ENCODE measurements around the gene CYP2J2. TPM values are rescaled to one million over a fixed set of nuclear protein-coding genes. Genes with fewer than 3 reads are reported as not detected.

The CYP2J2 gene
- total RNA-seq, 1 experiment from 2014 or later: 1.1 TPM

- Histone ChIP-seq H3K9ac (ENCODE audit: low read length) (no peak overlapping the region), H3K4me3 (replicated peaks in 1 of 2; ENCODE audit: low read depth in 1 of 2, low read length in 2 of 2) (no peak overlapping the region), H3K36me3 (ENCODE audit: control insufficient read depth in 1 of 2, insufficient read depth in 2 of 2, low read length in 2 of 2) (no peaks in the 10 kb centered on the region; a peak in 2 of 4 replicates), H3K79me2 (ENCODE audit: insufficient read depth, low read length) (no peaks in the 10 kb centered on the region), H3K4me2 (ENCODE audit: low read length) (no peak overlapping the region), H3K9me3 (ENCODE audit: control insufficient read depth in 1 of 2, insufficient read depth in 1 of 2, low read depth in 1 of 2, low read length in 2 of 2) (no peaks in the 10 kb centered on the region), H3K9me2 (ENCODE audit: insufficient read depth) (no peaks in the 10 kb centered on the region), H2AFZ (ENCODE audit: low read depth, low read length, poor library complexity, severe bottlenecking) (no peak overlapping the region), H3K27ac (ENCODE audit: low read depth, low read length) (no peak overlapping the region), H3K27me3 (ENCODE audit: insufficient read depth, low read length) (no peaks in the 10 kb centered on the region), H4K20me1 (ENCODE audit: insufficient read depth) (no peaks in the 10 kb centered on the region), H3K4me1 (ENCODE audit: control insufficient read depth in 1 of 2, insufficient read depth in 2 of 2, low read length in 2 of 2) (no peaks in the 10 kb centered on the region)
- no peak for TF ChIP-seq ELF1 (IDR thresholded peaks at IDR 0.05; ENCODE audit: borderline replicate concordance, low read depth)
- no peak for TF ChIP-seq ZBTB33 (IDR thresholded peaks at IDR 0.05; ENCODE audit: extremely low read depth, insufficient replicate concordance, low read length)
- TF ChIP-seq SP1 (IDR thresholded peaks at IDR 0.05; ENCODE audit: low read depth): no peak
- no peak for TF ChIP-seq CEBPB (IDR thresholded peaks at IDR 0.05; ENCODE audit: low read depth)
- TF ChIP-seq TCF7L2 (IDR thresholded peaks at IDR 0.05; ENCODE audit: borderline replicate concordance, extremely low read depth, insufficient read depth, insufficient read length): no peak
- no peak for TF ChIP-seq CTCF (IDR thresholded peaks at IDR 0.05 in 2 of 3, conservative IDR thresholded peaks at IDR 0.05 in 1 of 3; ENCODE audit: borderline replicate concordance in 1 of 3, insufficient read depth in 1 of 3, low read depth in 2 of 3, low read length in 2 of 3)
- TF ChIP-seq SIN3A (IDR thresholded peaks at IDR 0.05; ENCODE audit: low read depth): no peak
- TF ChIP-seq YY1 (IDR thresholded peaks at IDR 0.05; ENCODE audit: extremely low read depth, insufficient replicate concordance, low read depth, low read length): no peak
- no peak for TF ChIP-seq EZH2phosphoT487 (IDR thresholded peaks at IDR 0.05; ENCODE audit: borderline replicate concordance)
- no peak for TF ChIP-seq CBX3 (IDR thresholded peaks at IDR 0.05; ENCODE audit: low read depth)
- no peak for TF ChIP-seq REST (IDR thresholded peaks at IDR 0.05; ENCODE audit: low read depth)
- BruUV-seq (replicated peaks): no TSS peak
- POLR2A ChIA-PET: no interaction called here
- intact Hi-C loops (cut with micrococcal nuclease): loop anchor here (1.0 kb wide), 1 partner anchor 67 kb away; no protein-coding TSS in a partner anchor
- DNase-seq (ENCODE audit: low read depth, low spot score) (no peak), ATAC-seq (no peak)
- RAD21 ChIA-PET (ENCODE audit: low non-redundant PET in 1 of 2, low total read pairs in 2 of 2, uncharacterized antibody in 2 of 2, unreplicated experiment in 2 of 2): interaction anchor here in 1 of 2 experiments (0.9 kb wide), 1 partner anchor 67 kb away, joined by 3 read pairs; no protein-coding TSS in a partner anchor
- CTCF ChIA-PET: interaction anchor here (6.4 kb wide), 1 partner anchor 67 kb away, joined by 78 read pairs; no protein-coding TSS in a partner anchor
These were observed 46.5 kb downstream of the CYP2J2 start for GRCh38 chr1:59879996-59880505.
